SK-N-SH (cell line): ENCODE data around the gene ZMIZ1. TPM values are rescaled to one million over a fixed set of nuclear protein-coding genes. Genes with fewer than 3 reads are reported as not detected.

Source experiments
- CTCF ChIA-PET: fragments of 300-600, 350-600 bp; formaldehyde crosslinking; extraction: SDS; loops from one replicate; lab custom pipeline; 2021; lab: Yijun Ruan, JAX
- POLR2A ChIA-PET: fragments of 350-600 bp; sonication (Branson Sonifier 250); formaldehyde crosslinking; extraction: SDS; loops from one replicate; lab custom pipeline; 2020; ENCODE audit warnings: antibody characterized with exemption, inconsistent platforms; lab: Yijun Ruan, JAX
- DNase-seq: peaks from one replicate; pipeline ENCODE4 v3.0.0; 2012
- H2AFZ ChIP-seq: fragments of 200-600 bp; sonication (generic); 2 replicates; pipeline ENCODE4 v1.8.1; 2016; ENCODE audit warnings: antibody characterized with exemption, mild to moderate bottlenecking, low read depth
- H3F3A ChIP-seq: fragments of 200-600 bp; sonication (generic); replicated peaks from 2 replicates; pipeline ENCODE3; 2016; ENCODE audit warnings: antibody characterized with exemption, mild to moderate bottlenecking; ENCODE audit not compliant: insufficient read depth
- H3K27ac ChIP-seq, 2 experiments: fragments of 200-500 bp in 1 of 2; fragments of 200-600 bp in 1 of 2; sonication (Bioruptor generic) in 1 of 2; sonication (generic), shearing (Covaris generic) in 1 of 2; 2 replicates each; pipeline versions ENCODE4 v1.5.1 to v1.6.1; 2014 to 2016; ENCODE audit warnings: low read depth in 2 of 2, inconsistent platforms in 1 of 2, low read length in 1 of 2, mild to moderate bottlenecking in 1 of 2, mixed read lengths in 1 of 2
- H3K27me3 ChIP-seq: fragments of 200-600 bp; sonication (generic), shearing (Covaris generic); 2 replicates; pipeline ENCODE4 v1.6.1; 2016; ENCODE audit warnings: mixed run types; ENCODE audit not compliant: insufficient read depth
- H3K36me3 ChIP-seq, 2 experiments: fragments of 200-500 bp in 1 of 2; fragments of 200-600 bp in 1 of 2; sonication (Bioruptor generic) in 1 of 2; sonication (generic) in 1 of 2; replicated peaks in 1 of 2; 2 replicates each; pipeline versions ENCODE3 to v1.5.1; 2014 to 2016; ENCODE audit warnings: low read length in 1 of 2, mild to moderate bottlenecking in 1 of 2; ENCODE audit not compliant: insufficient read depth in 2 of 2, control insufficient read depth in 1 of 2
- H3K4me1 ChIP-seq, 2 experiments: fragments of 200-500 bp in 1 of 2; fragments of 200-600 bp in 1 of 2; sonication (Bioruptor generic) in 1 of 2; sonication (generic), shearing (Covaris generic) in 1 of 2; 2 replicates each; pipeline versions ENCODE4 v1.5.1 to v1.6.1; 2014 to 2016; ENCODE audit warnings: low read depth in 1 of 2, low read length in 1 of 2, mixed run types in 1 of 2; ENCODE audit not compliant: insufficient read depth in 2 of 2, control insufficient read depth in 1 of 2
- H3K4me2 ChIP-seq: fragments of 200-600 bp; sonication (generic), shearing (Covaris generic); 2 replicates; pipeline ENCODE4 v1.6.1; 2017; ENCODE audit warnings: mixed run types
- H3K4me3 ChIP-seq, 2 experiments: fragments of 200-500 bp in 1 of 2; fragments of 200-600 bp in 1 of 2; sonication (Bioruptor generic) in 1 of 2; sonication (generic), shearing (Covaris generic) in 1 of 2; 2 replicates each; pipeline versions ENCODE4 v1.5.1 to v1.8.1; 2014 to 2016; ENCODE audit warnings: low read depth in 2 of 2, inconsistent platforms in 1 of 2, low read length in 1 of 2, mild to moderate bottlenecking in 1 of 2, mixed read lengths in 1 of 2, moderate library complexity in 1 of 2
- H3K79me2 ChIP-seq: fragments of 200-600 bp; sonication (generic); 2 replicates; pipeline ENCODE4 v1.8.1; 2017; ENCODE audit warnings: mild to moderate bottlenecking; ENCODE audit not compliant: insufficient read depth
- H3K9ac ChIP-seq: fragments of 200-600 bp; sonication (generic); 2 replicates; pipeline ENCODE4 v1.6.1; 2017; ENCODE audit warnings: mixed run types
- H3K9me2 ChIP-seq: fragments of 200-600 bp; sonication (generic); 2 replicates; pipeline ENCODE4 v1.6.1; 2017; ENCODE audit warnings: mixed run types
- H3K9me3 ChIP-seq: fragments of 200-600 bp; sonication (generic); 2 replicates; pipeline ENCODE4 v1.6.1; 2017; ENCODE audit warnings: mixed run types, mild to moderate bottlenecking, moderate library complexity
- H4K20me1 ChIP-seq: fragments of 200-600 bp; sonication (generic); 2 replicates; pipeline ENCODE4 v1.6.1; 2017; ENCODE audit warnings: mild to moderate bottlenecking, mixed run types; ENCODE audit not compliant: insufficient read depth
- CTCF ChIP-seq: fragments of 200-600 bp; sonication (generic); IDR thresholded peaks from 2 replicates; pipeline ENCODE4 v1.6.1; 2017; ENCODE audit warnings: antibody characterized with exemption, mild to moderate bottlenecking, moderate library complexity
- EP300 ChIP-seq, 2 experiments: IDR thresholded peaks; 2 replicates each; pipeline versions ENCODE4 v1.4.0 to v1.6.1; 2012; ENCODE audit warnings: borderline replicate concordance in 1 of 2, low read depth in 1 of 2, low read length in 1 of 2
- EZH2phosphoT487 ChIP-seq: fragments of 200-600 bp; sonication (generic); IDR thresholded peaks from 2 replicates; pipeline ENCODE4 v1.6.1; 2017; ENCODE audit warnings: low read depth, mixed run types, mild to moderate bottlenecking, antibody characterized with exemption, moderate library complexity, borderline replicate concordance
- FOSL2 ChIP-seq: IDR thresholded peaks from 2 replicates; pipeline ENCODE4 v1.4.0; 2012; ENCODE audit warnings: low read depth, mild to moderate bottlenecking, moderate library complexity, borderline replicate concordance
- FOXM1 ChIP-seq: IDR thresholded peaks from 2 replicates; pipeline ENCODE4 v1.4.0; 2012; ENCODE audit warnings: low read depth, mild to moderate bottlenecking
- GABPA ChIP-seq: IDR thresholded peaks from 2 replicates; pipeline ENCODE4 v1.4.0; 2012; ENCODE audit warnings: low read depth, mild to moderate bottlenecking
- MEF2A ChIP-seq: IDR thresholded peaks from 2 replicates; pipeline ENCODE4 v1.4.0; 2012; ENCODE audit warnings: low read depth, borderline replicate concordance
- NFIC ChIP-seq: IDR thresholded peaks from 2 replicates; pipeline ENCODE4 v1.4.0; 2012; ENCODE audit warnings: borderline replicate concordance
- POLR2AphosphoS5 ChIP-seq: IDR thresholded peaks from 2 replicates; pipeline ENCODE4 v1.6.1; 2012; ENCODE audit warnings: low read depth, low read length
- RCOR1 ChIP-seq: fragments of 150-350 bp; IDR thresholded peaks from 2 replicates; pipeline ENCODE4 v1.6.1; 2017; ENCODE audit warnings: antibody characterized with exemption, low read length
- REST ChIP-seq: IDR thresholded peaks from 2 replicates; pipeline ENCODE4 v1.6.1; 2012; ENCODE audit warnings: mild to moderate bottlenecking, low read depth, low read length, moderate library complexity
- RXRA ChIP-seq: IDR thresholded peaks from 2 replicates; pipeline ENCODE4 v1.4.0; 2012; ENCODE audit warnings: low read depth, mild to moderate bottlenecking, borderline replicate concordance
- SIN3A ChIP-seq: IDR thresholded peaks from 2 replicates; pipeline ENCODE4 v1.6.1; 2012; ENCODE audit warnings: low read depth, mild to moderate bottlenecking, low read length, moderate library complexity, borderline replicate concordance
- TAF1 ChIP-seq: IDR thresholded peaks from 2 replicates; pipeline ENCODE4 v1.6.1; 2012; ENCODE audit warnings: low read depth, mild to moderate bottlenecking, low read length, moderate library complexity, borderline replicate concordance
- TEAD4 ChIP-seq: IDR thresholded peaks from 2 replicates; pipeline ENCODE4 v1.4.0; 2012; ENCODE audit warnings: mild to moderate bottlenecking, borderline replicate concordance; ENCODE audit not compliant: insufficient read depth
- YY1 ChIP-seq: IDR thresholded peaks from 2 replicates; pipeline ENCODE4 v1.4.0; 2012; ENCODE audit warnings: low read depth, mild to moderate bottlenecking
- ZBTB33 ChIP-seq: IDR thresholded peaks from 2 replicates; pipeline ENCODE4 v1.4.0; 2012; ENCODE audit warnings: low read depth, borderline replicate concordance
- WGBS: methylation state at CpG from one replicate; pipeline ENCODE4 v1.1.6; 2017; ENCODE audit warnings: low lambda C conversion rate; 5-methylcytosine and 5-hydroxymethylcytosine counted together
- polyA plus RNA-seq, 3 experiments: library from polyadenylated mRNA; depleted of rRNA; stranded (reverse); fragments of >200 nt; gene quantifications; 2 replicates each; pipeline ENCODE4 v1.2.3, GENCODE V29; 2012
- TF ChIP-seq, protein P1 (sequence below): IDR thresholded peaks from 2 replicates; pipeline ENCODE4 v1.4.0; 2012; ENCODE audit warnings: low read depth
- TF ChIP-seq, protein P2 (sequence below): fragments of 150-350 bp; IDR thresholded peaks from 2 replicates; pipeline ENCODE4 v1.6.1; 2017; ENCODE audit warnings: antibody characterized with exemption, low read length, low read depth, borderline replicate concordance
- TF ChIP-seq, protein P3 (sequence below): IDR thresholded peaks from 2 replicates; pipeline ENCODE4 v1.4.0; 2012; ENCODE audit warnings: low read depth, borderline replicate concordance

ZMIZ1 gene
- polyA plus RNA-seq, 1 of the 3 experiments (the other 2 are of a cell fraction), result 23.5 TPM

DNA sequence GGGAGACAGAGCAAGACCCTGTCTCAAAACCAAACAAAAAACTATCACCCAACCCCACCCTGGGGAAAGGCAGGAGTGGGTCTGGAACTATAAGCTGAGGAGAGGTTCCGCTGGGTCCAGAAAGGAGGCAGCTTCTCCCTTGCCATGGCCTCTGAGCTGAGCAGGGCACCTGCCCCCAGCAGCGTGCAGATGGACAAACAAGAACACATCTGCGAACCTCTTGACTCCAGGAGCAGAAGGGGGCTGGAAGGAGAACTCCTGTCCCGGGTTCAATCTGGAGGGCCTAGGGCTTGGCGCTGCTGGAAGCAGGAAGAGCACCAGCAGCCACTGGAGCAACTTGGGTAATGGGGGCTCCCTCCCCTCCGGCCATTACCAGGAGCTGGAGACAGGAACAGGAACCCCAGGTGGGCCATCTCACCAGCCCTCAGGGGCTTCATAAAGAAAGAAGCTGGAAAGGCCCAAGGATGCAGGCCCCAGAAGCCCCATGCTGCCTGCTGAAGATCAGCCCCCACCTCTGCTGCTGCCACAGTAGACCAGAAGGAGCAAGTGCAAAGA lies 259.5 kb downstream of the ZMIZ1 start:
- Histone ChIP-seq H3K27ac (no peak overlapping the region), H2AFZ (no peak overlapping the region), H3K4me3 (no peak overlapping the region), H3K9ac (no peak overlapping the region), H4K20me1 (no peaks in the 10 kb centered on the region), H3K4me2 (no peak overlapping the region), H3K9me3 (no peaks in the 10 kb centered on the region), H3K27me3 (no peaks in the 10 kb centered on the region), H3K9me2 (no peaks in the 10 kb centered on the region), H3K4me1 (peaks cover 3 to 4% of the 10 kb centered on the region in 2 experiments; a peak in 2 of 4 replicates), H3K36me3 (no peaks in the 10 kb centered on the region), H3K79me2 (no peaks in the 10 kb centered on the region), H3F3A (peaks cover 3% of the 10 kb centered on the region)
- no peak for DNase-seq
- WGBS, result 98% methylated on average over 6 of the region's 6 CpGs
- ChIA-PET CTCF (no interaction called here), POLR2A (no interaction called here)
- TF ChIP-seq FOSL2 (no peak), NFIC (no peak), CTCF (no peak), TEAD4 (no peak), POLR2AphosphoS5 (no peak), YY1 (no peak), RXRA (no peak), ZBTB33 (no peak), RCOR1 (no peak), EP300 (IDR thresholded peaks at IDR 0.05; ENCODE audit: borderline replicate concordance in 1 of 2, low read depth in 1 of 2, low read length in 1 of 2) (no peak), MEF2A (no peak), FOXM1 (no peak), GABPA (no peak), EZH2phosphoT487 (no peak), TAF1 (no peak), SIN3A (no peak), REST (no peak)
- TF ChIP-seq, protein P1, sequence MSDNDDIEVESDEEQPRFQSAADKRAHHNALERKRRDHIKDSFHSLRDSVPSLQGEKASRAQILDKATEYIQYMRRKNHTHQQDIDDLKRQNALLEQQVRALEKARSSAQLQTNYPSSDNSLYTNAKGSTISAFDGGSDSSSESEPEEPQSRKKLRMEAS, result no peak
- TF ChIP-seq, protein P2, sequence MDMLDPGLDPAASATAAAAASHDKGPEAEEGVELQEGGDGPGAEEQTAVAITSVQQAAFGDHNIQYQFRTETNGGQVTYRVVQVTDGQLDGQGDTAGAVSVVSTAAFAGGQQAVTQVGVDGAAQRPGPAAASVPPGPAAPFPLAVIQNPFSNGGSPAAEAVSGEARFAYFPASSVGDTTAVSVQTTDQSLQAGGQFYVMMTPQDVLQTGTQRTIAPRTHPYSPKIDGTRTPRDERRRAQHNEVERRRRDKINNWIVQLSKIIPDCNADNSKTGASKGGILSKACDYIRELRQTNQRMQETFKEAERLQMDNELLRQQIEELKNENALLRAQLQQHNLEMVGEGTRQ, result no peak
- TF ChIP-seq, protein P3, sequence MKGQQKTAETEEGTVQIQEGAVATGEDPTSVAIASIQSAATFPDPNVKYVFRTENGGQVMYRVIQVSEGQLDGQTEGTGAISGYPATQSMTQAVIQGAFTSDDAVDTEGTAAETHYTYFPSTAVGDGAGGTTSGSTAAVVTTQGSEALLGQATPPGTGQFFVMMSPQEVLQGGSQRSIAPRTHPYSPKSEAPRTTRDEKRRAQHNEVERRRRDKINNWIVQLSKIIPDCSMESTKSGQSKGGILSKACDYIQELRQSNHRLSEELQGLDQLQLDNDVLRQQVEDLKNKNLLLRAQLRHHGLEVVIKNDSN, result no peak
